Lung microvascular endothelial cell (primary cell): ENCODE results near the gene SKAP2. TPM values are rescaled to one million over a fixed set of nuclear protein-coding genes. Genes with fewer than 3 reads are reported as not detected.
"Not testable (repeated sequence)": the region's sequence is repeated elsewhere in the genome, so short reads cannot be mapped to it uniquely, and the experiment has no call there.

ENCODE experiments used
- DNase-seq, 2 donors: peaks; one replicate each; pipeline versions ENCODE4 v3.0.0 to v3.0.0-alpha.2; 2010; ENCODE audit warnings: low read depth in 2 of 2
- total RNA-seq: library from RNA; depleted of rRNA; stranded (reverse); fragments of >200 nt; gene quantifications from 2 replicates; pipeline ENCODE4 v1.2.1, GENCODE V29; 2014

Gene SKAP2
- total RNA-seq, 1 donor from 2014 or later, result 13.7 TPM

- DNase-seq, result peak; percentile 53 to 74
Observed at GRCh38 chr7:26857506-26858240, 6.7 kb downstream of the SKAP2 start.

DNA sequence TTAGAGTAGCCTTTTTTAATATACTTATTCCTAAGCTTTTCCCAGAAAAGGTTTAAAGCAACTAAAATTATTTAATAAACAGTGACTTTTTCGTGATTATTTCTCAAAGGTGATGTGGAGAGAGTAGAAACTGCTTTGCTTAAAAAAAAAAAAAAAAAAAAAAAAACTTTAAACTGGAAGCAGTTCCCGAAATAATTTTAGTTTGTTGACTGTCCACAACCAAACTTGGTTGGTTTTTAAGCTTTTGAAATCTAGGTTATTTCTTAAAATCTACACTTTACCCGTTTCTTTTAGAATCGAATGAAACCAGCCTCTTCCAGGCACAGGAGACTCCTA is 7.3 kb downstream of the SKAP2 start:
- no peak for DNase-seq

GRCh38 chr7:26856176-26856985 is 8.0 kb downstream of the SKAP2 start:
- peak; percentile 38 to 56 for DNase-seq

DNA sequence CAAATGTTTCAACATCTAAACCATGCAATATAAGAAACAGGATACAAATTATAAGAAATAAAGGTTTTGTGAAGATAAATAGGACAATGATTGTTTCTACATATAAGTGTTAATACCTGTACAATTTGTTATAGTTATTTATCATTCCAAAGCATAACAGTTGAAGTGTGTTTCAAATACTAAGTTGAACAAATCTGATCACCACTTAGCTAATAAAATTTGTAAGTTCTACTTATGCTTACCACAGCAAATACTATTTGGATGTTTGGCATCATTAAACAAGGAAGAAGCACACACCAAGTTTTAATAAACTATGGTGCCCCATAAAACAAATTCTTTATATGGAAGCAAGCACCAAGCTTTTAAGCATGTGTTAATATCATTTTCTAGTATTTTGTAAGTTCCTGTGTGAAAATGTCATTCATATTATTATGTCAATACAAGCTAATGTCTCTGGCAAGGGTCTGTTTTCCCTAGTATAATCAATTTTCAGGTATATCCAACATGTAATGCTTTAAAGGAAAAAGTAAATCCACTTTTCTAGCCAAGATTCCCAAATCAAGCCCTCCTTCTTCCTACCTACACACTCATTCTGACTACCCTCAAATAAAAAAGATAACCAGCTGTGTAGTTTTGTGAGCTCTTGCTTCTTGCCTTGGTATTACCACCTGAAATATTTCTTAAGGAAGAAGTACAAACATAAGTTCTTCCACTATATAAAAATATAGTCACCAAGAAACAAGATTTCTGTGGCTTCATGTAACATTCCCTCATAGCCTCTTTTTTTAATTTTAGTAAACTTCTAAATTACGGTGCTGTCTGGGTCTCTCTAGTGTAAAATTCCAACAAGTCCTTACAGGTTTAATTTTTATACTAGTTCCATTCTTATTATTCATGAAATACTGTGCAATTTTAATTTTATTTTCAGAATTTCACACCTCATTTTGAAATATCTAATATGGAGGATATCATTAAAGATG is 9.2 kb downstream of the SKAP2 start:
- DNase-seq, result peak in 1 of 2 donors; percentile 12

DNA sequence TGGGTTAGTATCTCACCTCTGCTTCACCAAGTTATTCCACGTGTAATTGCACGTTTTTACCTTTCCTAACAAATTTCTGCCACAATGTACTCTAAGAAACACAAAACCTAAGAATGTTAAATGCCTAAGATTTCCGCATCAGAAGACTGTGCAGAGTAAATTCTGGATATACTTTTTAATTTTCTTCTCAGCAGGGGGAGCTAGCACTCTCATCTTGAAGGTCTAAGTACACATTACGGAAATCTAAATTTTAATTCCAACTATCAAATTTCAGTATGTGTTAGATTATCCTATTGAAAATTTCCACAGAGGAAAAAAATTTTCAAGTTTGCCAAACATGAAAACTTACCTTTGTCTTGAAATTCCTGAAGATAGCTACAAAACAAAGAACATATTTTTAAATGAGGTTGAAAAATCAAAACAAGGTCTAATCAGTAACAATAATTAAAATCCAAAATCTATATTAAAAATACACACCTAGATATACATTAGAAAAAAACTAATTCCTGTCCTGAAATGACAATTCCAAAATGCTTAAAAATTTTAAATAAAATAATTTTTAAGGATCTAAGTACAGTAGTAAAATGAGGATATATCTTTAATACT is 10.5 kb downstream of the SKAP2 start:
- DNase-seq, result peak; percentile 54 to 78

DNA sequence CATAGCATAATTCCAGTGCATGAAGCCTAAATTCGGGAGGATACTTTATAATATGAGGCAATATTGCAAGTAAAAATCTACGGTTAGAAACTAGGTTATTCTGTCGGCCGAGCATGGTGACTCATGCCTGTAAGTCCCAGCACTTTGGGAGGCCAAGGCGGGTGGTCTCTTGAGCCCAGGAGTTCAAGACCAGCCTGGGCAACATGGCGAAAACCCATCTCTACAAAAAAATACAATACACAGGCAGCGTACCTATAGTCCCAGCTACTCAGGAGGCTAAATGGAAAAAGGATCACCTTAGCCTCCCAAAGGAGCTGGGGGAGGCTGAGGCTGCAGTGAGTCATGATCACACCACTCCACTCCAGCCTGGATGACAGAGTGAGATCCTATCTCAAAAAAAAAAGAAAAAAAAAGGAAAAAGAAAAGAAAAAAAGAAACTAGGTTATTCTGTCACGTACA is 14.2 kb downstream of the SKAP2 start:
- DNase-seq, result peak in 1 of 2 donors; percentile 48

DNA sequence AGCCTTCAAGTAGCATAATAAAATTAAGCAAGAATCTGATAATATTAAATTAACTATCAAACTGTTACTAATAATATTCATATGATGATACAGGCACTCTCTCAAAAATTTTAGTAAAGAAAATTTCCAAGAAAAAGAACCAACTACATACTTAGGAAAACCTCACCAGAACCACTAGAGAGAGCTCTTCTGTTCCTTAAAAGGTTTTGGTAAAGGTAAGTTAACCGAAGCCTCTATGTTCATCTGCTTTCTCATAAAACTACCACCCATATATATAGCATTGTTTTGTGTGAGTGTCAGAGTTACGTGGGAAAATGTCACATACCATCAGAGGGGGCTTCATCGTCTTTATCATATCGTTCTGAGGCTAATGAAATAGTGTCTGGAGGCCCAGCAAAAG is 20.7 kb downstream of the SKAP2 start:
- DNase-seq, result peak in 1 of 2 donors; percentile 26

DNA sequence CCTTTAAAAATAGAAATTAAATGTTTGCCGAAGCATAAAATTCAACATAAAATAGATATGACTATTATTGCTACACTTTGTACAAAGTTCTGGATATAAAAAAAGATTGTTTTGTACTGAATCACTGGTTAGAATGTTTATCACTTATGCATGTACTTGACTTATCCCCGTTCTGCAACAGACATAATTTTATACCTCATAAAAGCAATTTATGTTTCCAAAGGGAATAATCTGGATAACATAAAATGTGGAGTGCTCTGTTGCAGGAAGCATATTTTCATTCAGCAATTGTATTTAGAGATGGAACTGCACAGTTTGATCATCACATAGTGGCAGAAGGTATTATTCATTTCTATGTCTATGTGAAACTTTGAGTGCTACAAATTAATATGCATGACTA is 21.5 kb downstream of the SKAP2 start:
- DNase-seq, result no peak

DNA sequence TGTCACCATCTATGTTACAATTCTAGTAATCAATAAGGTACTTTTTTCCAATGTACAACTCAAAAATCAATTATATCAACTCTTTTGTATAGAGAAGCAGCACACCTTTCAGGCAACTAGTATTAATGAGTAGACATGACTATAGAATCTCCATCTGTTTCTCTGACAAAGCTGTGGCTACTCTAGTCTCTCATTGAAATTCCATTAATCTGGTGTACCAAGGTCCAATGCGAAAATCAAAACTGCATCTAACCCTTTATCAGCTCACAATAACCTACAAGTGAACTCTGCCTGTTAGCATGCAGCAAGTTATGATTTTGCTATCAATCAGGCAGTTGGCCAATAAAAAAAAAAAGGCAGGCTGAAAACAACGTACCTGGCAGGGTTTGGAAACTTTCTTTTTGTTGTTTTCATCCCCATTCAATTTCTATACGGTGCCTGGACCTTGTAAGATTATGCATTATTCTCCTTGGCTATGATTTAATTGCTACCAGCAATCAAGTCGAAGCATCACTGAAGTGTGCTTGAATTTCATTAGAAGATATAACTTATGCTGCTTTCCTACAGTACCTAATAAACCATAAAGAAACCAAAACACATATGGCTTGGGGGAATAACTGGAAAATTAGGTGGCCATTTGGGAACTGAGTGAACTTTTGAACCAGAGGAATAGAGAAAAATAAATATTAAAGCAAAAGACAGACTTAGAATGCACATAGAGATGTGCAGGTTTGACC is 23.2 kb downstream of the SKAP2 start:
- no peak for DNase-seq

DNA sequence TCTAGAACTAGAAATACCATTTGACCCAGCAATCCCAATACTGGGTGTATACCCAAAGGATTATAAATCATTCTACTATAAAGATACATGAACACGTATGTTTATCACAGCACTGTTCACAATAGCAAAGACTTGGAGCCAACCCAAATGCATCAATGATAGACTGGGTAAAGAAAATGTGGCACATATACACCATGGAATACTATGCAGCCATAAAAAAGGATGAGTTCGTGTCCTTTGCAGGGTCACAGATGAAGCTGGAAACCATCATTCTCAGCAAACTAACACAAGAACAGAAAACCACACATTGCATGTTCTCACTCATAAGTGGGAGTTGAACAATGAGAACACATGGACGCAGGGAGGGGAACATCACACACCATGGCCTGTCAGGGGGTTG is 27.6 kb downstream of the SKAP2 start:
- not testable (repeated sequence) for DNase-seq

DNA sequence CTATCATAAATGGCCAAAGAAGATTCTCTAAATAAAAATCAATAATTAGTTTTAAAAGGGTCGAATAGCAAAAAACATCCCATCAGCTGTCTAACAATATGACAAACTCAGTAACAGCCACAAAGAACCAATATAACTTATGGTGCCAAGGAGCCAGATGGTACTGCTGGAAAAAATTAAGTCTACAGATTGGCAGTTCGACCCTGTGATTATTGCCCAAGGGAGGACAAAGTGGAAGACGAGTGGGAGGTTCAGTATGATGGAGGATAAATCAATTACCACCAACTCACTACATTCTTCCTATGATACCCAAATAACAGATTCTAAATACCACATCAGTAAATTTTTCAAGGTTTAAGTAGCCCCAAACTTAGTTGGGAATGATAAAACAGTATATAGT is 49.0 kb downstream of the SKAP2 start:
- no peak for DNase-seq

- peak in 1 of 2 donors; percentile 2 for DNase-seq
Observed at GRCh38 chr7:26813432-26813831, 51.0 kb downstream of the SKAP2 start.

- no peak for DNase-seq
Observed at GRCh38 chr7:26794541-26794940, 69.8 kb downstream of the SKAP2 start.

DNA sequence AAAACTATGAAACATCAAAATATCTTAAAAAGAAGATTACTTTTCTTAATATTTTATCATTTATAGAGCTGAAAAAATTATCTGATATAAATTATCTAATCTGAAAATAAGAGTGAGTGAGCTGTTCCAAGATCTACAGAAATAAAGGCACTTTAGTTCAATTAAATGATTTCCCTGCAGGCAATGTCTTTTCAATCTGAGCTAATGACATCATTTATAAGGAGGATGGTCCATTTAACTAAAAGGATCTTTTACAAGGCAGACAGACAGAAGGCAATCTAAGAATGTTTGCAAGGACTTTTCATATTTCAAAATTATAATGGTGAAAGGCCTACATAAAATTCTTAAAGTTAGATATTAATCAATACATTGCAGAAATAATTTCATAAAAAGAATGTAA is 71.8 kb downstream of the SKAP2 start:
- no peak for DNase-seq

GRCh38 chr7:26792006-26792405 is 72.4 kb downstream of the SKAP2 start:
- DNase-seq, result no peak

DNA sequence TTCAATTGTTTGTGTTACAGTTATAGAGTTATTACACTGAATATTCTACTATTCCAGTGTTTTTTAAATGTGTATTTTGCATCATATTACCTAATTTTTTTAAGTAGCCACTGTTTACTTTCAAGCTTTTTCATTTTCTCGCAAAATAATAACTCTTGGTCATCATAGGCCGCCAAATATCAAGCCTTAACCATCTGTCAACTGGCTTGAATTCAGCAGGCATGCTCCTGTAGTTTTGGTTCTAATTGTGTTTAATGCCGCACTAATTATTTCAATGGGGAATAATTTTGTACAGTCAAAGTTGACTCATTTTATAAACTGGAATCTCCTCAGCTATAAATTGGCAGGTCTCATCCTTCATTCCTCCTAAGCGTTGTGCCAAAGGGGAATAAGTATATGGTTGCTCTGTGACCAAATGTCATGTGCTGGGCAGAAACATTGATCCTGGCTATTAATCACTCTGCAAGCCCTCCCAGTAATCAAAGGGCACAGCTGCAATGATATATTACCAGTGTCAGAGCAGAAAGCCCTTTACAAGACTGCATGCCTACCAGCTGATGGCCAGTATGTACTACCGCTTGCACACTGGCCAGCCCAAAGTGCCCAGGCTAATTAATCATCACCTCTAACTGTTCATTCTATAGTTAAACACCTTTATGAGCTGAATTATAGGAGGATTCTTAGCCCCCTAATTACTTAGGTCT is 74.8 kb downstream of the SKAP2 start:
- DNase-seq, result no peak

DNA sequence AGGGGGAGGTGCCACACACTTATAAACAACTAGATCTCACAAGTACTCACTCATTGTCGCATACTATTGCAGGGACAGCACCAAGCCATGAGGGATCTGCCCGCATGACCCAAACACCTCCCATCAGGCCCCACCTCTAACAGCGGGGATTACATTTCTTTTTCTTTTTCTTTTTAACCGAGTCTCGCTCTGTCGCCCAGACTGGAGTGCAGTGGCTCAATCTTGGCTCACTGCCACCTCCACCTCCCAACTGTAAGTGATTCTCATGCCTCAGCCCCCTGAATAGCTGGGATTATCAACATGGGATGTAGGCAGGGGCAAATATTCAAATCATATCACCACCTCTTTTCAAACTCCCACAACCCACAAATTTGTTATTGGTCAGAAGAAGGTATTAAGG is 76.7 kb downstream of the SKAP2 start:
- no peak for DNase-seq

GRCh38 chr7:26784118-26784517 is 80.3 kb downstream of the SKAP2 start:
- no peak for DNase-seq

GRCh38 chr7:26782501-26782900 is 81.9 kb downstream of the SKAP2 start:
- DNase-seq, result no peak
